Stimulated activated CD4-positive, alpha-beta T cell treated with anti-CD3 and anti-CD28 coated beads, Interleukin-4, amount 100 ng/mL, for 48 hours (primary cell): ENCODE data around the gene CDHR5.

Experiments
- DNase-seq, 2 donors: peaks; one replicate each; pipeline ENCODE4 v3.0.0-alpha.2; 2020; ENCODE audit warnings: low read depth in 2 of 2

Gene CDHR5

DNA sequence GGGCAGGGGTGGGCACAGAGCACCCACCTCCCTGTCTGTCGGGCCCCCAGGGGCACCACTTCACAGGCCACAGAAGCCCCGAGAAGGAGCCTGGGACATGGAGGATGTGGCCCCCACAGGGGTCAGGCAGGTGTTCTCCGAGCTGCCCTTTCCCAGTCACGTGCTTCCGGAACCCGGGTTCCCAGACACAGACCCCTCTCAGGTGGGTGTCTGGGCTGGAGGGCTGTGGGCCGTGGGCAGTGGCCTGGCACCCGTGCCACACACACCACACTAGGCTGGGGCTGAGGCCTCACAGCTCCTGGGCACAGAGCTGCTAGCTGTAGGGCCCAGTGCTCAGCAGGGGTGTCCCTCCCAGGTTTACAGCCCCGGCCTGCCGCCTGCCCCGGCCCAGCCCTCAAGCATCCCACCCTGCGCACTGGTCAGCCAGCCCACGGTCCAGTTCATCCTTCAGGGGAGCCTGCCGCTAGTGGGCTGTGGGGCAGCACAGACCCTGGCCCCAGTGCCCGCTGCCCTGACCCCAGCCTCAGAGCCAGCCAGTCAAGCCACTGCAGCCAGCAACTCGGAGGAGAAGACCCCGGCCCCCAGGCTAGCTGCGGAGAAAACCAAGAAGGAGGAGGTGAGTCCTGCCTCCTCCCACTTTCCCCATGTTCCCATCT lies 14.5 kb downstream of the CDHR5 start:
- DNase-seq = no peak

DNA sequence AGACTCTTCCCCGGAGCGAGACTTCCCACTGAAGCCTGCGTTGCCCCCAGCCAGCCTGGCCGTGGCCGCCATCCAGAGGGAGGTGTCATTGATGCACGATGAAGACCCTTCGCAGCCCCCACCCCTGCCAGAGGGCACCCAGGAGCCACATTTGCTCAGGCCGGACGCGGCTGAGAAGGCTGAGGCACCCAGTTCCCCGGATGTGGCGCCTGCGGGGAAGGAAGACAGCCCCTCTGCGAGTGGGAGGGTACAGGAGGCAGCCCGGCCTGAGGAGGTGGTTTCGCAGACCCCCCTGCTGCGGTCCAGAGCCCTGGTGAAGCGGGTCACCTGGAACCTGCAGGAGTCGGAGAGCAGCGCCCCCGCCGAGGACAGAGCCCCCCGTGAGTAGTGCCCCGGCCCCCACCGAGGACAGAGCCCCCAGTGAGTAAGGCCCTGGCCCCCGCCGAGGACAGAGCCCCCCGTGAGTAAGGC lies 15.4 kb downstream of the CDHR5 start:
- no peak for DNase-seq

DNA sequence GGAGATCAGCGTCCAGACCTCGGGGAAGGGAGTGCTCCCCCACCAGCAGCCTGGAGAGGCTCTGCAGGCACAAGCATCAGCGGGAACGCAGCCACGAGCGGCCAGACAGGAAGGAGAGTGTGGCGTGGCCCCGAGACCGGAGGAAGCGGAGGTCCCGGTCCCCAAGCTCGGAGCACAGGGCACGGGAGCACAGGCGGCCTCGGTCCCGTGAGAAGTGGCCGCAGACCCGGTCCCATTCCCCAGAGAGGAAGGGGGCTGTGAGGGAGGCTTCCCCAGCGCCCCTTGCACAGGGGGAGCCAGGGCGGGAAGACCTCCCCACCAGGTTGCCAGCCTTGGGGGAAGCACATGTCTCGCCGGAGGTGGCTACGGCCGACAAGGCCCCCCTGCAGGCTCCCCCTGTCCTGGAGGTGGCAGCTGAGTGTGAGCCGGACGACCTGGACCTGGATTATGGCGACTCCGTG lies 15.9 kb downstream of the CDHR5 start:
- DNase-seq = no peak

DNA sequence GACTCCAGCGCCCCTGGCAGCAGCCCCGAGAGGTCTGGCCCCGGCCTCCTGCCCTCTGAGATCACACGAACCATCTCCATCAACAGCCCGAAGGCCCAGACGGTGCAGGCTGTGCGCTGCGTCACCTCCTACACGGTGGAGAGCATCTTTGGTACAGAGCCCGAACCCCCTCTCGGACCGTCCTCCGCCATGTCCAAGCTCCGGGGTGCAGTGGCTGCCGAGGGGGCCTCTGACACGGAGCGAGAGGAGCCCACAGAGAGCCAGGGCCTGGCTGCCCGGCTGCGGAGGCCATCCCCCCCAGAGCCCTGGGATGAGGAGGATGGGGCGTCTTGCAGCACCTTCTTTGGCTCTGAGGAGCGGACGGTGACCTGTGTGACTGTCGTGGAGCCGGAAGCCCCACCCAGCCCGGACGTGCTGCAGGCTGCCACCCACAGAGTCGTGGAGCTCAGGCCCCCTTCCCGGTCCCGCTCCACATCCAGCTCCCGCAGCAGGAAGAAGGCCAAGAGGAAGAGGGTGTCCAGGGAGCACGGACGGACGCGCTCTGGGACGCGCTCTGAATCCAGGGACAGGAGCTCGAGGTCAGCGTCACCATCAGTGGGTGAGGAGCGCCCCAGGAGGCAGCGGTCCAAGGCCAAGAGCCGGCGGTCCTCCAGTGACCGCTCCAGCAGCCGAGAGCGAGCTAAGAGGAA lies 16.6 kb downstream of the CDHR5 start:
- DNase-seq = no peak

DNA sequence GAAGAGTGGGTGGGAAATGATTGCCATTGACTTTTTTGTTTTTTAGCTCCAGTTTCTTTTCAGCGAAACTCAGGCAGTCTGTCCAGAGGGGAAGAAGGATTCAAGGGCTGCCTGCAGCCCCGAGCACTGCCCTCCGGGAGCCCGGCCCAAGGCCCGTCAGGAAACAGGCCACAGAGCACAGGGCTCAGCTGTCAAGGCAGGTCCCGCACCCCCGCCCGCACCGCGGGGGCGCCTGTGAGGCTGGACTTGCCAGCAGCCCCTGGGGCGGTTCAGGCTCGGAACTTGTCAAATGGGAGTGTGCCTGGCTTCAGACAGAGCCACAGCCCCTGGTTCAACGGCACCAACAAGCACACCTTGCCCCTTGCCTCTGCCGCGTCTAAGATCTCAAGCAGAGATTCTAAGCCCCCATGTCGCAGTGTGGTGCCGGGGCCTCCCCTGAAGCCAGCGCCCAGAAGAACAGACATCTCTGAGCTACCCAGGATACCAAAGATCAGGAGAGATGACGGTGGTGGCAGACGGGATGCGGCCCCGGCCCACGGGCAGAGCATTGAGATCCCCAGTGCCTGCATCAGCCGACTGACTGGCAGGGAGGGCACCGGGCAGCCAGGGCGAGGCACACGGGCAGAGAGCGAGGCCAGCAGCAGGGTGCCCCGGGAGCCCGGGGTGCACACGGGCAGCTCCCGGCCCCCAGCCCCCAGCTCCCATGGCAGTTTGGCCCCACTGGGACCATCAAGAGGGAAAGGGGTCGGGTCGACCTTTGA lies 17.6 kb downstream of the CDHR5 start:
- no peak for DNase-seq

DNA sequence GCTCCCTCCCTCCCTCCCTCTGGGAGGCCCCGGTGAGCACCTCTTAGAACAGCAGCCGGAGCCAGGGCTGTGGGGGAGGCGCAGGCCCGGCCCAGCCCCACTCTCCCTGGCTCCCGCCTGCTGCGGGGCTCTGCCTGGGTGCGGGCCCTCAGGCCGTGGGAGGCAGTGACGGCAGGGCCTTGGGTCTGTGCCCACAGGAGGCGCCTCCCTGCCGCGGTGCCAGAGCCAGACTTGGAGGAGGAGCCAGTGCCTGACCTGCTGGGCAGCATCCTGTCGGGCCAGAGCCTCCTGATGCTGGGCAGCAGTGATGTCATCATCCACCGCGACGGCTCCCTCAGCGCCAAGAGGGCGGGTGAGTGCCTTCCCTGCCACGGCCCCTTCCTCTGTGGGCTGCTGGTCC lies 18.5 kb downstream of the CDHR5 start:
- no peak for DNase-seq

DNA sequence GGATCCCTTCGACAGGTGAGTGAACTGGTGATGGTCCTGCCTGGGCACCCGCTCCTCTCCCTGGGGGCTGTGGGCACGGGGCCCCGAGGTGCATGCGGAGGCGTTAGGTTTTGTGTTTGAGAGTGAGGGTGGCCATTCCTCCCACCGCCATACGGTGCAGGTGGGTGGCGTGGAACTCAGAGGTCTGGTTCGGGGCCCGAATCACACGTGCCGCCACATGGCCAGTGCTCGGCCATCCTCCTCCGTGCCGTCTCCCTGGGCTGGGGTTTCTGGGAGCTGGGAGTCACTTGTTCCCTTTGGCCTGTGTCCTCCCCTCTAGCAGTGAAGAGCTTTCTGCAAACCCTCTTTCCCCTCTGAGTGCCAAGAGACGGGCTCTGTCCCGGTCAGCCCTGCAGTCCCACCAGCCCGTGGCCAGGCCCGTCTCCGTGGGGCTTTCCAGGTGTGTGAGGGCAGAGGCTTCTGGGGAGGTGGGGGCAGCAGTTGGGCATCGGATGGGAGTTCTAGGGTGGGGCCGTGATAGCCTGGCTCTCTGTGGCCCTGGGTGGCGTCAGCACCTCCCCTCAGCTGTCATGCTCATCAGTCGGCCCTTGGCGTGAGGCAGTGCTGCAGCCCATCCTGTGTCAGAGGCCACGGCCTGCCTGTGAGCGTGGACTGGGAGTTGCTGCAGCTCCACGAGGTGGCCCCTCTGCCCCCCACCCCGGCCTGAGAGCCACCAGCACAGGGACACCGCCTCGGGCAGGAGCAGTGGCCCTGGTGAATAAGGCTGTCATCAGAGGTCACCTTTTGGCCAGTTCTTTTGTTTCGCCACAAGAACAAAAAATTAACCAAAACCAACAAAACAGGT lies 19.2 kb downstream of the CDHR5 start:
- DNase-seq = no peak

DNA sequence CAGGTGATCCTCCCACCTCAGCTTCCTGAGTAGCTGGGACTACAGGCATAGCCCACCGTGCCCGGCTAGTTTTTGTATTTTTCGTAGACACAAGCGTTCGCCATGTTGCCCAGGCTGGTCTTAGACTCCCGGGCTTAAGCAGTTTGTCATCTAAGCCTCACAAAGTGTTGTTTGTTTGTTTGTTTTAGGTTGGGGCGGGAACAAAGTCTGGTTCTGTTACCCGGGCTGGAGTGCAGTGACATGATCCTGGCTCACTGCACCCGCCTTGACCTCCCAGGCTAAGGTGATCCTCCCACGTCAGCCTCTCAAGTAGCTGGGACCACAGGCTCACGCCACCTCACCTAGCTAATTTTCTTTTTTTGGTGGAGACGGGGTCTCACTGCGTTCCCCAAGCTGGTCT lies 21.6 kb downstream of the CDHR5 start:
- no peak for DNase-seq

DNA sequence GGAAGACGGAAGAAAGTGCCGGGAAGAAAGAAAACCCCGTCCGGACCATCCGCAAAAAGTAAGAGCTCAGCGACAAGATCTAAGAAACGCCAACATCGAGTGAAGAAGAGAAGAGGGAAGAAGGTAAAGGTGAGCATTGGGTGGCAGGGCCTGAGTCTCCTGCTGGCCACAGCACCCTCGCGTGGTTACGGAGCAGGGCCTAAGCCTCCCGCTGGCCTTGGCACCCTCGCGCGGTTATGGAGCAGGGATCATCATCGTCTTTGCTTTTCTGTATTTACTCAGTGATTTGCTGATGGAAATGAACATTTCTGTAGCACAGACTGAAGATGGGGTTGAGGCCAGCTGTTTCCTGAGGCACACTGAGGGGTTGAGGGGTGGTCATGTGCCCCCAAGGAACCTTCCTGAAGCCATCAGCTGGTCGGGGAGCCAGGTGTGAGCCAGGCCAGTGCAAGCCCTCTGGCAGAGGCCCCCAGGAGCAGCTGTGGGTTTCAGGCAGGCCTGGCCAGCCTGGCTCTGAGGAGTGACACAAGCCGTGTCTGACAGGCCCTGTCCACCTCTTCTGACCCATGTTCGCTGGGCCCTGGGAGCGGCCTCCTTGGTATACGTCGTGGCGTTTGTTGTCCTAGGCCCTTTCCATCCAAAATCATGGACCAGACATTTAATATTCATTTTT lies 23.0 kb downstream of the CDHR5 start:
- no peak for DNase-seq

DNA sequence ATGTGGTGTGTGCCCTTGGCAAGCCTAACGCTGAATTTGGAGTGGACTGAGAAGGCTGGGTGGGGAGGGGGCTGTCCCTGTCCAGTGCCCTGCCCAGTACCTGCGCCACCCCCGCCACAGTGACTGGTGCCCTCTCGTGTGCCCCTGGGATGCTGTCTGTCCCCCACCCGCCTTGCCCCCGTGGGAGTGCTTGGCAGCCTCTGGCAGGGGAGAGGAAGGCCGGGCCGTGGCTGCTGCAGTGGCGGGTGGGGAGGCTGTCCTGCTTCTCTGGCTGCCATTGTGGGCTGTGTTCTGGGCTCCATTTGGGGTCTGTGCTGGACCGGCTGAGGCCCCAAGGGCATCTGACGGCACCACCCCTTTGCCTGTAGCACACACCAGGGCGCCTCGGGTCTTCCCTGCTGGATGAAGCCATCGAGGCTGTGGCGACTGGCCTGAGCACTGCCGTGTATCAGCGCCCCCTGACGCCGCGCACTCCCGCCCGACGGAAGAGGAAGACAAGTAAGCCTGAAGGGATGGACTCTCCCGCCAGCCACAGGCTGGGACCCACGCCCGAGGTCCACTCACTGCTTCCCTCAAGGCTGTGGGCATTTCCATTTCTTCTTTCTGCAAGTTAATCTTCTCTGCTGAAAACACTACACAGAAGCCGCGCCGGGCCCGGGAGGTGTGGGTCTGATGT lies 26.6 kb downstream of the CDHR5 start:
- DNase-seq = no peak

DNA sequence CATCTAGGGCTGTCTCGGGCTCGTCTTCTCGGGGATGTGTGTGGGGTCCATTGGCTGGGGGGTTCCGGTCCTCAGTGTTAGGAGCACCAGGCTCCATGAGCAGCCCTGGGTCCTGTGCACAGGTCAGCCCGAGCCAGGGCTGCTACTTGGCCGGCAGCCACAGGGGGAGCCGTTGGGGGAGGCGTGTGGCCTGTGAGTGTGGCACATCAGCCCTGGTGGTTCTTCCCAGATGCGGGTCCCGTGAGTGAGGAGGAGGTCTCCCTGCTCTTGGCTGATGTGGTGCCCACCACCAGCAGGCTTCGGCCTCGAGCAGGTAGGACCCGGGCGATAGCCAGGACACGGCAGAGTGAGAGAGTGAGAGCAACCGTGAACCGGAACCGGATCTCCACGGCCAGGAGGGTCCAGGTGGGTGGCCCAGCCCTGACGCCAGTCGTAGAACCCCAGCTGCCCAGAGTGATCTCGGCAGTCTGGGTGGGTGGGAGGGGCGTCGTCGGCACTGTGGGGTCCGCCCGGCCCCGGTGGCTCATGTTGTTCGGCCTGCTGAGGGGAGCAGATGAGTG lies 27.5 kb downstream of the CDHR5 start:
- DNase-seq = no peak

DNA sequence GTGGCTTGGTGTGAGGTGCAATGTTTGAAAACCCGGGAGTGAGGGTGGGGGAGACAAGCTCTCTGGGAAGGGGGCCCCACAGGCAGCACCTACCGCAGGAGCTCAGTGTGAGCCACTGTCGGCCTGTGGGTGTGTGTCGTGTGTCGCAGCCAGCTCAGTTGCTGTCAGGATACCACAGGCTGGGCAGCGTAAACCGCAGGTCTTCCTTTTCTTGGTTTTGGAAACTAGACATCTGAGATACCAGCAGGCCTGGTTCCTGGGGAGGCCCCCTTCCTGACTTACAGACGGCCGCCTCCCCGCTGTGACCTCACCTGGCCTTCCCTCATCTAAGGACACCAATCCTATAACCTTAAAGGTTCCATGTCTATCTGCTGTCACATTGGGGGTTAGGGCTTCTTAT lies 28.4 kb downstream of the CDHR5 start:
- DNase-seq = no peak

DNA sequence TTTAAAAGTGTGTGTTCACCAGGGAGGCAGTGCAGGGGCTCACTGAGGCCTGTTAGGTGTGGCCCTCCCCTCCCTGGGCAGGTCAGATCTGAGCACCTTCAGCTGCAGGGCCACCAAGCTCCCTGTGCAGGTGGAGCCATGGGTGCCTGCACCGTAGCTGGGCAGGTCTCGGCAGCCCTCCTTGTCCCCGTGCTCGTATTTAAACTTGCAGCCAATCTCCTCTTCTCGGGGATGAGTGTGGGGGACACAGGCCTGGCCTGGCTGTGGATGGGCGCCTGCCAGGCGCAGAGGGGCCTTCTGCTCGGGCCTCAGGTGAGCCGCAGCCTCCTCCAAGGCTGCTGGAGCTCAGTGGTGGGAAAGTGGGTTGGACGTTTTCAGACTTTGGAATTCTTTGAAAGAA lies 29.4 kb downstream of the CDHR5 start:
- no peak for DNase-seq

DNA sequence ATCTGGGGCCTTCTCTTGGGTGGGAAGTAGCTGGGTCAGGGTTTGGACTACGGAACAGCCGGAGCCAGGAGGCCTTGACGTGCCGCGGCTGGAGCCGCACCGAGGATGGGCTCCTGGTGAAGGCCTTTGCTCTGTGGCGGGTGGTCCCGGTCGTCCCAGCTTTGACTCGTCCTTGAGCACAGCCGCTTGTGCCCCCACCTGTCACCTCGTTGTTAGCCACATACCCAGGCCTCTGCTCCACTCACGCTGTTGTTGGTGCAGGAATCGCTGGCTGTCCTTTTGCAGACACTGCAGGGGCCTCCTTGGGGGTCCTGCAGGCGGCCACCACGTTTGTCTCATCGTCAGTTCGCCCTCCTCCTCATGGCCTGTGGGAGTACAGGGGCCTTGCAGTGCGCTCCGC lies 31.4 kb downstream of the CDHR5 start:
- DNase-seq = no peak

DNA sequence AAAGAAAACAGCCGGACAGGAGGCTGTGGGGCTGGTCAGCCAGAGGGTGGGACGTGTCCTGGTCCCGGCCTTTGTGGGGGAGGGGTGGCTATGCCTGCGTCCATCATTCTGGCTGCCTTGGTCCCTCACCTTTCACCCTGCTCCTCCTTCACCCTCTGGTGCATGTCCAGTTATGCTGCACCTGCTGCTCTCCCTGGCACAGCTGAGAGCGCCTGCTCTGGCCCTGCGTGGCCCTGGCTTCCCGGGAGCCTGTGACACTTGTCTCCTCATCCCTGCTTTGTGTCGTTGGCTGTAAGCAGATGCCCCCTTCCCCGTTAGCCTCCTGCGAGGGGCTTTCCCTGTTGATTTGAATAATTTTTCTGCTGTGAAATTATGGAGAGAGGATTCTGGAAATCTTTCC lies 31.8 kb downstream of the CDHR5 start:
- DNase-seq = no peak

DNA sequence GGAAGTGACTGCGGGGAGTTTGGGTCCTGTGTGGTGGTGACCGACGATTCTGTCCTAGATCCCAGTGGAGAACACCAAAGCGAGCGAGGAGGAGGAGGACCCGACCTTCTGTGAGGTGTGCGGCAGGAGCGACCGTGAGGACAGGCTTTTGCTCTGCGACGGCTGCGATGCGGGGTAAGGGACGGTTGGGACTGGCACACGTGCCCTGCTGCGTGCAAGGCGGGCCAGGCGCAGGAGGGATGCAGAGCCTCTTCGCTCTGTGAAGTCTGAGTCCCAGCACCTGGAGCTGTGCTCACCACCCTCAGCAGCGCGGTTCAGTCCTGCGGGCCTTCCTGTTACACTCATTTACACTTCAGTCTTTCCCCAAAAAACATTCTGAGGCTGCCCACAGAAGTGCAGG lies 32.3 kb downstream of the CDHR5 start:
- DNase-seq = no peak

DNA sequence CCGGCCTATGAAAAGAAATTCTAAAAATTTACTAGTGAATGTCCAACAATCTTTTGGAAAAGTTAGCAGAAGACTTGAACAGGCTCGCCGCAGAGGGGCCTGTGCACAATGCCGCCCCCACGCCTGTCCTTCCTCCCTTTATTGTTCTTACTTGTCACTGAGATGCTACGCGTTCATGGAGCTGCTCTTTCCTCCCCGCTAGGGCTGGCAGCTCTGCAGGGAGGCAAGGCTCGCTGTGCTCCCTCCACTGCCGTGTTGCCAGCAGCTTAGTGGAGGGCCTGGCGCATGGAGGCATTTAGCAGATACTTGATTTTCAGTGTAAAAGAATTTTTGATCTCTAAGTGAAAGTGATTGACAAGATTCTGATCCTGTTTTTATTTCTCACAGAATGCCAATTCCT lies 33.8 kb downstream of the CDHR5 start:
- DNase-seq = no peak

DNA sequence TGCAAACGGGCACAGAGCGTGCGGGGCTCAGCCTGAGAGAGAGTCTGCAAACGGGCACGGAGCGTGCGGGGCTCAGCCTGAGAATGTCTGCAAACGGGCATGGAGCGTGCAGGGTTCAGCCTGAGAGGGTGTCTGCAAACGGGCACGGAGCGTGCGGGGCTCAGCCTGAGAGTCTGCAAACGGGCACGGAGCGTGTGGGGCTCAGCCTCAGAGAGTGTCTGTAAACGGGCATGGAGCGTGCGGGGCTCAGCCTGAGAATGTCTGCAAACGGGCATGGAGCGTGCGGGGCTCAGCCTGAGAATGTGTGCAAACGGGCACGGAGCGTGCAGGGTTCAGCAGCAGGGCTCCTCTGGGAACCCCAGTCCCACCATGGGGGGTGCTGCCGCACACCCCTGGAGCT lies 35.0 kb downstream of the CDHR5 start:
- DNase-seq = no peak

DNA sequence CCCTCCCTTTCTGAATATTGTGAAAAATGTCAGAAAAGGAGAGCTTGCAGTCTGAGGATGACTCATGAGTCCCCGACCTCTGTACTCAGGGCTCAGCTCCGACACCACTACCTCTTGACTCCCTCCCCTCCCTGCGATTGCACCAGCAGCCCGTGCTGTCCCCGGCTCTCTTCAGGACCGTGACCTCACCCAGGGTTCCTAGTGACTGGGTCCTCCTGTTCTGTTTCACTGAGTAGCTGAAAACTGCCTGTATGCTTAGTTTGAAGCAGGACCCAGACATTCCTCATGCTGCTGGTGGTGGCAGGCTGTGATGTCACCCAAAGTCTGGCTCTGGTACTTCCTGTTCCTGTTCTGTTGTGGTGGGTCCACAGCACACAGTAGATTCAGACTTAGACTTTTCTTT lies 36.8 kb downstream of the CDHR5 start:
- DNase-seq = peak; percentile 51 to 56

DNA sequence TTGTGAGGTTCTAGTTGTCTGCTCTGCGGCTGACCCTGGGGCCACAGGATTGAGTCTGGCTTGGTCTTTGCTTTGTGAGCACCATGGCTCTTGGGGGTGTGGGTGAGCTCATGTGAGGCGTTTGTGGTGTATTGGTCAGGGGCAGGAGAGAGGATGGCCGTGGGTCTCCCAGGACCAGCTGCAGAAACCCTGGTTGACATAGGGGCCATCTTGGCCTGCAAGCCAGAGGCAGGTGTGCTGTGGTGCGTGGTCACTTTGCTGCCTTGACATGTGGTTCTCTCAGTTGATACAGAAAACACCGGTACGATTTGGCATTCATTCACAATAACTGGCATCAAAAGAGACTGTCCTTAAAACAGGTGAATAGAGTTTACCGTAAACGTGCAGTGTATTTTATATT lies 37.2 kb downstream of the CDHR5 start:
- DNase-seq = no peak
